Measurements from ENCODE around the gene ADAT1.
"Not testable (repeated sequence)": the region's sequence is repeated elsewhere in the genome, so short reads cannot be mapped to it uniquely, and the experiment has no call there.

ADAT1 gene

GRCh38 chr16:75615619-75616018, 7.5 kb downstream of the ADAT1 start:
- in situ Hi-C loops (cut with HindIII; ENCODE audit: low pct_unique_long_range_greater_than_20kb, low sequenced_read_pairs): no loop called here
- TF ChIP-seq JUND (IDR thresholded peaks at IDR 0.05; ENCODE audit: low read depth): no peak
- no peak for DNase-seq (ENCODE audit: low read depth in 1 of 2, low spot score in 1 of 2)

- no peak for TF ChIP-seq JUND (IDR thresholded peaks at IDR 0.05; ENCODE audit: low read depth)
- DNase-seq (ENCODE audit: low read depth in 1 of 2, low spot score in 1 of 2): no peak
- in situ Hi-C loops (cut with HindIII; ENCODE audit: low pct_unique_long_range_greater_than_20kb, low sequenced_read_pairs): no loop called here
Measured at GRCh38 chr16:75614066-75614897, 8.8 kb downstream of the ADAT1 start.

- DNase-seq (ENCODE audit: low read depth in 1 of 2, low spot score in 1 of 2): no peak
- in situ Hi-C loops (cut with HindIII; ENCODE audit: low pct_unique_long_range_greater_than_20kb, low sequenced_read_pairs): no loop called here
- TF ChIP-seq JUND (IDR thresholded peaks at IDR 0.05; ENCODE audit: low read depth): no peak
Measured at GRCh38 chr16:75606507-75606906, 16.6 kb downstream of the ADAT1 start.

GRCh38 chr16:75603241-75603640, 19.8 kb downstream of the ADAT1 start:
- TF ChIP-seq JUND (IDR thresholded peaks at IDR 0.05; ENCODE audit: low read depth): no peak
- DNase-seq (ENCODE audit: low read depth in 1 of 2, low spot score in 1 of 2): no peak
- in situ Hi-C loops (cut with HindIII; ENCODE audit: low pct_unique_long_range_greater_than_20kb, low sequenced_read_pairs): no loop called here

- DNase-seq (ENCODE audit: low read depth in 1 of 2, low spot score in 1 of 2): peak in 1 of 2 experiments; percentile 15
- TF ChIP-seq JUND (IDR thresholded peaks at IDR 0.05; ENCODE audit: low read depth): no peak
- in situ Hi-C loops (cut with HindIII; ENCODE audit: low pct_unique_long_range_greater_than_20kb, low sequenced_read_pairs): no loop called here
Measured at GRCh38 chr16:75599452-75600277, 23.4 kb downstream of the ADAT1 start.

- TF ChIP-seq JUND (IDR thresholded peaks at IDR 0.05; ENCODE audit: low read depth): no peak
- no peak for DNase-seq (ENCODE audit: low read depth in 1 of 2, low spot score in 1 of 2)
- in situ Hi-C loops (cut with HindIII; ENCODE audit: low pct_unique_long_range_greater_than_20kb, low sequenced_read_pairs): no loop called here
Measured at GRCh38 chr16:75593825-75594820, 29.0 kb downstream of the ADAT1 start.

- in situ Hi-C loops (cut with HindIII; ENCODE audit: low pct_unique_long_range_greater_than_20kb, low sequenced_read_pairs): no loop called here
- TF ChIP-seq JUND (IDR thresholded peaks at IDR 0.05; ENCODE audit: low read depth): no peak
- no peak for DNase-seq (ENCODE audit: low read depth in 1 of 2, low spot score in 1 of 2)
Measured at GRCh38 chr16:75593308-75593707, 29.8 kb downstream of the ADAT1 start.

- DNase-seq (ENCODE audit: low read depth in 1 of 2, low spot score in 1 of 2); in situ Hi-C loops (cut with HindIII; ENCODE audit: low pct_unique_long_range_greater_than_20kb, low sequenced_read_pairs): not testable (repeated sequence)
Measured at GRCh38 chr16:75591927-75592326, 31.2 kb downstream of the ADAT1 start.

- no peak for TF ChIP-seq JUND (IDR thresholded peaks at IDR 0.05; ENCODE audit: low read depth)
- in situ Hi-C loops (cut with HindIII; ENCODE audit: low pct_unique_long_range_greater_than_20kb, low sequenced_read_pairs): no loop called here
- no peak for DNase-seq (ENCODE audit: low read depth in 1 of 2, low spot score in 1 of 2)
Measured at GRCh38 chr16:75590920-75591843, 31.9 kb downstream of the ADAT1 start.

- in situ Hi-C loops (cut with HindIII; ENCODE audit: low pct_unique_long_range_greater_than_20kb, low sequenced_read_pairs): no loop called here
- DNase-seq (ENCODE audit: low read depth in 1 of 2, low spot score in 1 of 2): no peak
Measured at GRCh38 chr16:75589306-75589705, 33.8 kb downstream of the ADAT1 start.

GRCh38 chr16:75588716-75589115, 34.4 kb downstream of the ADAT1 start:
- DNase-seq (ENCODE audit: low read depth in 1 of 2, low spot score in 1 of 2): no peak
- in situ Hi-C loops (cut with HindIII; ENCODE audit: low pct_unique_long_range_greater_than_20kb, low sequenced_read_pairs): no loop called here

More at GRCh38 chr16:75589306-75589705, 33.8 kb downstream of the ADAT1 start:
- TF ChIP-seq JUND (IDR thresholded peaks at IDR 0.05; ENCODE audit: low read depth): no peak

More at GRCh38 chr16:75588716-75589115, 34.4 kb downstream of the ADAT1 start:
- no peak for TF ChIP-seq JUND (IDR thresholded peaks at IDR 0.05; ENCODE audit: low read depth)
